AG04449 (cell line): ENCODE results near the gene TOMM20L.
"Not testable (repeated sequence)": the region's sequence is repeated elsewhere in the genome, so short reads cannot be mapped to it uniquely, and the experiment has no call there.

Experiments
- CTCF ChIA-PET: fragments of 350-600 bp; formaldehyde crosslinking; extraction: SDS; loops from one replicate; lab custom pipeline; 2021; ENCODE audit warnings: antibody characterized with exemption; lab: Yijun Ruan, JAX
- POLR2A ChIA-PET: fragments of 400-600, 350-600 bp; formaldehyde crosslinking; extraction: SDS; loops from one replicate; lab custom pipeline; 2020; ENCODE audit warnings: antibody characterized with exemption, inconsistent platforms; lab: Yijun Ruan, JAX
- DNase-seq: peaks from one replicate; pipeline ENCODE4 v3.0.0-alpha.2; 2010; ENCODE audit warnings: low read depth, low spot score
- H3K4me3 ChIP-seq: 2 replicates; pipeline ENCODE4 v1.5.1; 2011; ENCODE audit warnings: low read depth, mild to moderate bottlenecking, control low read depth, low read length
- TF ChIP-seq, protein P1 (sequence below): IDR thresholded peaks from one replicate; pipeline ENCODE4 v1.5.1; 2011; ENCODE audit warnings: mild to moderate bottlenecking, moderate library complexity, low read length, control low read depth, inconsistent platforms; ENCODE audit not compliant: insufficient read depth; ENCODE audit errors: missing control alignments

Gene TOMM20L

DNA sequence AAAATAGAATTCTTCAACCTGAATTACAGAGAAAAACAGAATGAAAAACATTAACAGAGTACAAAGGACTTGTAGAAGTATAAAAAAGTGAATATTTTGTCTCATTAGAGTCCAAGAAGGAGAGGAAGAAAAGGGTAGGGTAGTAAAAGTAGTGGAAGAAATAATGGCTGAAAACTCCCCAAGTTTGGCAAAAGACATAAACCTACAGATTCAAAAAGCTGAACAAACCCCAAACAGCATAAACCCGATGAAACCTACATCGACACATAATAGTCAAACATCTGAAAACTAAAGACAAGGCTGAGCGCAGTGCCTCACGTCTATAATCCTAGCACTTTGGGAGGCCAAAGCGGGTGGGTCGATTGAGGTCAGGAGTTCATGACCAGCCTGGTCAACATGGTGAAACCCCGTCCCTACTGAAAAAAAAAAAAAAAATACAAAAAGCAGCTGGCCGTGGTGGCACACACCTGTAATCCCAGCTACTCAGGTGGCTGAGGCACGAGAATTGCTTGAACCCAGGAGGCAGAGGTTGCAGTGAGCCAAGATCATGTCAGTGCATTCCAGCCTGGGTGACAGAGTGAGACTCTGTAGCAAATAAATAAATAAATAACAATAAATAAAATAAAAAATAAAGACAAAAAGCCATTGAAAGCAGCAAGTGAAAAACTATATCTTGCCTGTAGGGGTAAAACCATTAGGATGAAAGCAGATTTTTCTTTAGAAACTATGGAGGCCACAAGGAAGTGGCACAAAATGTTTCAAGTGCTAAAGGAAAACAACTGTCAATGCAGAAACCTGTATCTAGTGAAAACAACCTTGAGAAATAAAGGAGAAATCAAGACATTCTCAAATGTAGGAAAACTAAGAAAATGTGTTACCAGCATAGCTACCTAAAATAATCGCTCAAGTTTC lies 20.2 kb downstream of the TOMM20L start:
- ChIA-PET POLR2A (no interaction called here), CTCF (no interaction called here)
- TF ChIP-seq, protein P1, sequence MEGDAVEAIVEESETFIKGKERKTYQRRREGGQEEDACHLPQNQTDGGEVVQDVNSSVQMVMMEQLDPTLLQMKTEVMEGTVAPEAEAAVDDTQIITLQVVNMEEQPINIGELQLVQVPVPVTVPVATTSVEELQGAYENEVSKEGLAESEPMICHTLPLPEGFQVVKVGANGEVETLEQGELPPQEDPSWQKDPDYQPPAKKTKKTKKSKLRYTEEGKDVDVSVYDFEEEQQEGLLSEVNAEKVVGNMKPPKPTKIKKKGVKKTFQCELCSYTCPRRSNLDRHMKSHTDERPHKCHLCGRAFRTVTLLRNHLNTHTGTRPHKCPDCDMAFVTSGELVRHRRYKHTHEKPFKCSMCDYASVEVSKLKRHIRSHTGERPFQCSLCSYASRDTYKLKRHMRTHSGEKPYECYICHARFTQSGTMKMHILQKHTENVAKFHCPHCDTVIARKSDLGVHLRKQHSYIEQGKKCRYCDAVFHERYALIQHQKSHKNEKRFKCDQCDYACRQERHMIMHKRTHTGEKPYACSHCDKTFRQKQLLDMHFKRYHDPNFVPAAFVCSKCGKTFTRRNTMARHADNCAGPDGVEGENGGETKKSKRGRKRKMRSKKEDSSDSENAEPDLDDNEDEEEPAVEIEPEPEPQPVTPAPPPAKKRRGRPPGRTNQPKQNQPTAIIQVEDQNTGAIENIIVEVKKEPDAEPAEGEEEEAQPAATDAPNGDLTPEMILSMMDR = no peak
- no peak overlapping the region for H3K4me3 ChIP-seq
- no peak for DNase-seq

DNA sequence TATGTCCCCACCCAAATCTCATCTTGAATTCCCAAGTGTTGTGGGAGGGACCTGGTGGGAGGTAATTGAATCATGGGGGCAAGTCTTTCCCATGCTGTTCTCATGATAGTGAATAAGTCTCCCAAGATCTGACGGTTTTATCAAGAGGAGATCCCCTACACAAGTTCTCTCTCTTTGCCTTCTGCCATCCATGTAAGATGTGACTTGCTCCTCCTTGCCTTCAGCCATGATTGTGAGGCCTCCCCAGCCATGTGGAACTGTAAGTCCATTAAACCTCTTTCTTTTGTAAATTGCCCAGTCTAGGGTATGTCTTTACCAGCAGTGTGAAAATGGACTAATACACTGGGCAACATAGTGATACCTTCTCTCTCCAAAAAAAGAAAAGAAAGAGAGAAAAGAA lies 21.2 kb downstream of the TOMM20L start:
- DNase-seq, POLR2A ChIA-PET, CTCF ChIA-PET, H3K4me3 ChIP-seq: not testable (repeated sequence)

DNA sequence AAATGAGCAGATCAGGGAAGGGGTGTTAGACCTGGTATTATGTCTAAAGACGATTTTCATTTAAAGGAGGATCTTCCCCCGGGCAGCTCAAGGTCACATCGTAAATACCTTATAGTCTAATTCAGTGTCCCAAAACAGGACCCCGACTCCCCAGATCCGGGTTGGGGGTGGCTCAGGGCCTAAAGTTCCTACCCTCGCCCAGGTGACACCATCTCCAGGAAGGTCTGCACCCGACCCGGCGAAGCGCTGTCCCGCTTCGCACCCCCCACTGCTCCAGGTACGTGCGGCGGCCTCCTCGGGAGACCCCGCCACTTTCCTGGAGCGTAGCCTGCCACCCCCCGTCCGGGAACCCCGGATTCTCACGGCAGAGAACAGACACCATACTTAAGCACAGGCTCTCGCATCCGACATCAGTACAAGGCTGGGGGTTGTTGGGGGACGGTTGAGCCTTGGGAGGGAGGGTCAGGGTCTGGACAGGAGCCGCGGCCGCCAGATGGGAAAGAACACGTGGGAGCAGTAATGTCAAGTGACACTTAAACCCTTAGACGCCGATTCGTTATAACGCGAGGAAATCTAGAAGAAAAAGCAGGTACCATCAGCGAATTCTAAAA lies 31.0 kb downstream of the TOMM20L start:
- ChIA-PET POLR2A (interaction anchor here (0.6 to 0.9 kb wide), 2 partner anchors 23 to 209 kb away, joined by 3 to 6 read pairs; no protein-coding TSS in a partner anchor), CTCF (interaction anchor here (6.1 kb wide), 1 partner anchor 31 kb away, joined by 32 read pairs; the partner anchor contains the start of gene TOMM20L)
- TF ChIP-seq, protein P1 = no peak
- H3K4me3 ChIP-seq = peak overlapping the region; percentile 89
- no peak for DNase-seq

DNA sequence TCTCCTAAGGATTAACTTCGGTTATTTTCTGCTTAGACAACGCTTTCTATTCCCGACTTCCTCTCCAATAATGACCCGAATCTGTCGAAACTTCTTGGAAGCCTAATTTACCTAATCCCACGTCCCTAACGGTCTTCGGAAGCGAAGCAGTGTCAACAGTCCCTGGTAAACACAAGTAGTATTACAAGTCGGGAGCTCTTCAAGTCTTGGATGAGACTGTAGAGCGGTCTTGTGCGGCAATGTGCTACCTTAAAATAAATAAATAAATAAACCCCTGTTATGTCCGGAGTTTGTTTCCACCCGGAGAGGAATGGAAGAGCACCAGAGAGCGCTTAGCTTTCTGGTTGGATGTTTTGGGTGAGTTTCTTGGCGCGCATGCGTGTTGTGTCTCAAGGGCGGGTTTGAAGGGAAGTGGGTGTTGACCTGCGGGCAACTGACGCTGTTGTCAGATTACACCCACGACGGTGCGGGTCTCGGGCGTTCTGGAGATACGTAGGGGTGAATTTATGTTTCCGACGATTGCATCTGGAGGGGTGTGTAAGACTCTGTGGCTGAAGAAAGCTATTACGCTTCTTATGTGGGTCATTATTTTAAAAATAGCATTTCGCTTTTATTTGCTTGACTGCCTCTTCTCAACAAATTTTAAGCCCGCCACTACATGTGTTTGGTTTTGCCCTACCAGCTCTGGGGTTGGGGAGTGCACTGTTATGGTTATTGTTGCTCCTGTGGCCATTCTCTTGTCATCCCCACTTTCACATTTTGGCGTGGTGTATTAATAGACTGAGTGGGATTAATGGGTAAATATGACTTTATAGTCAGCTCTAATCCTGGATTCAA lies 31.8 kb downstream of the TOMM20L start, which contains the start of the genes KIAA0586 and TIMM9:
KIAA0586 (plus strand) TSS at position 439 of the 837 bp plus-strand sequence. CDS start 546 bp downstream, outside the sequence.
TIMM9 (minus strand) TSS at position 251 of the 837 bp plus-strand sequence. CDS start 15,586 bp downstream, outside the sequence.
- CTCF ChIA-PET = interaction anchor here (1.0 to 6.1 kb wide), 2 partner anchors 32 to 628 kb away, joined by 3 to 32 read pairs; partner anchors contain the start of gene TOMM20L
- DNase-seq = peak; percentile 91
- POLR2A ChIA-PET = interaction anchor here (0.6 to 0.9 kb wide), 3 partner anchors 22 to 320 kb away, joined by 3 to 6 read pairs (median 3); no protein-coding TSS in a partner anchor
- H3K4me3 ChIP-seq = peak within 1 kb of the TSS; percentile 89
- TF ChIP-seq, protein P1 = no peak

DNA sequence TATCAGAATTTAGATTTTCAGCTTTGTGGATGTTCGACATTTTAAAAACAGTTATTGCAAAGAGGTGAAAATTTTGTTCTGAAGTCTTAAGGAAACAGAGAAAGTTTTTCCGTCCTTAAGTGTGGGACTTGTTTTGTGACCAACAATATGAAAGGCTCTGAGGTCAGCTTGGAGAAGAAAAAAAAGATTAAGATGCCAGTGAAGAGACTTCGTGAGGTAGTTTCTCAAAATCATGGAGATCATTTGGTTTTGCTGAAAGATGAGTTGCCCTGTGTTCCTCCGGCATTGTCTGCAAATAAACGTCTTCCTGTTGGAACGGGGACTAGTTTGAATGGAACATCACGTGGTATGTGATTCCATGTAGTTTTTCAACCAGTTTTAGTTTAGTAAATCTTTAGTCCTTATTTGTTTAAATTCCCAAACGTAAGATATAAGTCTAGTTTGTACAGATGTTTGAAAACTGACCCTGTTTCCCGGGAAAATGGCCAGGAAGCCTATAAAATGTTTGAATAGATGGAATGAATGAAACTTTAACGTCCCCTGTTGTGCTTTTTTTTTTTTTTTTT lies 32.5 kb downstream of the TOMM20L start:
- DNase-seq = no peak
- TF ChIP-seq, protein P1 = no peak
- ChIA-PET CTCF (interaction anchor here (1.0 to 6.1 kb wide), 2 partner anchors 32 to 627 kb away, joined by 3 to 32 read pairs; partner anchors contain the start of gene TOMM20L), POLR2A (no interaction called here)
- peak overlapping the region; percentile 89 for H3K4me3 ChIP-seq
